IMR-90 (cell line): ENCODE data around the gene LYPD3. TPM values are rescaled to one million over a fixed set of nuclear protein-coding genes. Genes with fewer than 3 reads are reported as not detected.

Source experiments
- ATAC-seq: fragments of 200-7000 bp; cut with Tn5 transposase; 2 replicates; pipeline ENCODE4 v1.9.1; 2020; ENCODE audit warnings: low read depth, mild to moderate bottlenecking, moderate library complexity
- BruUV-seq: library from RNA; stranded (reverse); fragments of 400-500 nt; replicated peaks from 2 replicates; lab custom pipeline; 2021; lab: Mats Ljungman, UMichigan
- CTCF ChIA-PET: fragments of 300-600 bp; formaldehyde crosslinking; extraction: SDS; loops from one replicate; lab custom pipeline; 2021; ENCODE audit warnings: antibody characterized with exemption; lab: Yijun Ruan, JAX
- POLR2A ChIA-PET: fragments of 300-600 bp; sonication (Branson Sonifier 250); formaldehyde crosslinking; loops from one replicate; lab custom pipeline; 2022; ENCODE audit warnings: antibody characterized with exemption; ENCODE audit not compliant: unreplicated experiment; lab: Charles Lee
- DNase-seq: peaks from one replicate; pipeline ENCODE4 v3.0.0; 2013
- H2AFZ ChIP-seq: replicated peaks from 2 replicates; pipeline ENCODE3; 2013; ENCODE audit warnings: low read length, mild to moderate bottlenecking; ENCODE audit not compliant: poor library complexity
- H2AK5ac ChIP-seq: 2 replicates; pipeline ENCODE4 v1.6.1; 2013; ENCODE audit warnings: low read depth, low read length, inconsistent platforms
- H2AK9ac ChIP-seq: replicated peaks from 2 replicates; pipeline ENCODE3; 2013; ENCODE audit warnings: mild to moderate bottlenecking, low read depth, low read length, moderate library complexity; ENCODE audit not compliant: poor library complexity
- H2BK120ac ChIP-seq: 2 replicates; pipeline ENCODE4 v1.6.1; 2013; ENCODE audit warnings: low read depth, low read length, inconsistent platforms
- H2BK15ac ChIP-seq: 3 replicates; pipeline ENCODE4 v1.6.1; 2013; ENCODE audit warnings: low read depth, low read length, inconsistent platforms
- H2BK20ac ChIP-seq: 2 replicates; pipeline ENCODE4 v1.6.1; 2013; ENCODE audit warnings: low read depth, mild to moderate bottlenecking, inconsistent platforms, low read length, moderate library complexity
- H2BK5ac ChIP-seq: 2 replicates; pipeline ENCODE4 v1.6.1; 2013; ENCODE audit warnings: mild to moderate bottlenecking, low read depth, low read length, inconsistent platforms; ENCODE audit not compliant: poor library complexity, severe bottlenecking
- H3K14ac ChIP-seq: replicated peaks from 2 replicates; pipeline ENCODE4 v1.6.1; 2013; ENCODE audit warnings: low read depth, low read length, inconsistent platforms
- H3K18ac ChIP-seq: 2 replicates; pipeline ENCODE4 v1.6.1; 2013; ENCODE audit warnings: low read depth, low read length, control low read depth
- H3K23ac ChIP-seq: 2 replicates; pipeline ENCODE4 v1.6.1; 2013; ENCODE audit warnings: low read depth, low read length, inconsistent platforms
- H3K27ac ChIP-seq: 2 replicates; pipeline ENCODE4 v1.5.1; 2013; ENCODE audit warnings: mild to moderate bottlenecking, control low read depth, low read length; ENCODE audit not compliant: insufficient read depth
- H3K27me3 ChIP-seq: 2 replicates; pipeline ENCODE4 v1.6.1; 2013; ENCODE audit warnings: low read length; ENCODE audit not compliant: control insufficient read depth, insufficient read depth
- H3K36me3 ChIP-seq: 2 replicates; pipeline ENCODE4 v1.6.1; 2013; ENCODE audit warnings: low read length, mixed read lengths; ENCODE audit not compliant: control insufficient read depth, insufficient read depth
- H3K4ac ChIP-seq: 2 replicates; pipeline ENCODE4 v1.6.1; 2013; ENCODE audit warnings: low read depth, low read length, inconsistent platforms
- H3K4me1 ChIP-seq: 2 replicates; pipeline ENCODE4 v1.6.1; 2013; ENCODE audit warnings: low read length, mixed read lengths; ENCODE audit not compliant: control insufficient read depth, insufficient read depth
- H3K4me2 ChIP-seq: 2 replicates; pipeline ENCODE4 v1.6.1; 2013; ENCODE audit warnings: low read depth, mild to moderate bottlenecking, control low read depth, low read length, moderate library complexity
- H3K4me3 ChIP-seq: 2 replicates; pipeline ENCODE4 v1.5.1; 2013; ENCODE audit warnings: low read depth, mild to moderate bottlenecking, control low read depth, low read length, moderate library complexity; ENCODE audit not compliant: insufficient read depth
- H3K56ac ChIP-seq: 2 replicates; pipeline ENCODE4 v1.6.1; 2013; ENCODE audit warnings: low read length, inconsistent platforms; ENCODE audit not compliant: insufficient read depth; ENCODE audit errors: extremely low read depth
- H3K79me1 ChIP-seq, 2 experiments: 2 replicates each; pipeline ENCODE4 v1.6.1; 2013; ENCODE audit warnings: low read length in 2 of 2, inconsistent platforms in 1 of 2, low read depth in 1 of 2
- H3K9ac ChIP-seq: 2 replicates; pipeline ENCODE4 v1.6.1; 2013; ENCODE audit warnings: low read depth, low read length, control low read depth
- H3K9me1 ChIP-seq: 2 replicates; pipeline ENCODE4 v1.6.1; 2013; ENCODE audit warnings: low read length, inconsistent platforms; ENCODE audit not compliant: insufficient read depth
- H3K9me3 ChIP-seq: 2 replicates; pipeline ENCODE4 v1.6.1; 2013; ENCODE audit warnings: low read length; ENCODE audit not compliant: control insufficient read depth, insufficient read depth
- H4K20me1 ChIP-seq: 2 replicates; pipeline ENCODE4 v1.6.1; 2013; ENCODE audit warnings: low read length, inconsistent platforms; ENCODE audit not compliant: insufficient read depth
- H4K5ac ChIP-seq: 2 replicates; pipeline ENCODE4 v1.6.1; 2013; ENCODE audit warnings: mild to moderate bottlenecking, low read depth, low read length, control low read depth
- H4K8ac ChIP-seq, 2 experiments: 2 replicates each; pipeline ENCODE4 v1.6.1; 2013; ENCODE audit warnings: low read depth in 2 of 2, low read length in 2 of 2, control low read depth in 1 of 2, inconsistent platforms in 1 of 2
- H4K91ac ChIP-seq: 2 replicates; pipeline ENCODE4 v1.6.1; 2013; ENCODE audit warnings: low read depth, low read length, inconsistent platforms; ENCODE audit not compliant: insufficient read depth
- POLR2A ChIP-seq: IDR thresholded peaks from 2 replicates; pipeline ENCODE4 v1.6.1; 2012; ENCODE audit warnings: mild to moderate bottlenecking, low read depth, low read length
- RAD21 ChIP-seq: IDR thresholded peaks from 2 replicates; pipeline ENCODE4 v1.6.1; 2012; ENCODE audit warnings: low read length, improper control_type of control experiment
- WGBS, 2 experiments: methylation state at CpG; one replicate each; pipeline versions ENCODE4 v1.1.5 to v1.1.7; 2013; ENCODE audit warnings: missing lambda C conversion rate in 2 of 2; ENCODE audit not compliant: insufficient read length in 1 of 2; ENCODE audit errors: extremely low coverage in 2 of 2; 5-methylcytosine and 5-hydroxymethylcytosine counted together
- dilution Hi-C: fragments of 300-500 bp; cut with HindIII; formaldehyde crosslinking; loops from one replicate; pipeline ENCODE4 v1.14.3; 2018; ENCODE audit warnings: low sequenced_read_pairs; ENCODE audit not compliant: unreplicated experiment
- in situ Hi-C: fragments of 300-500 bp; cut with MboI; formaldehyde crosslinking; loops from 3 replicates; pipeline ENCODE4 v1.14.3; 2019; ENCODE audit warnings: low sequenced_read_pairs, inconsistent platforms, mixed read lengths
- intact Hi-C: fragments of 100-400 bp; cut with micrococcal nuclease; formaldehyde crosslinking; loops from 2 replicates; pipeline ENCODE4 v1.10.0; 2022
- polyA plus RNA-seq, 3 experiments: library from polyadenylated mRNA; depleted of rRNA; stranded (reverse); fragments of >200 nt; gene quantifications; 2 replicates each; pipeline ENCODE4 v1.2.3, GENCODE V29; 2012; ENCODE audit warnings: low replicate concordance in 1 of 3
- total RNA-seq: library from RNA; depleted of rRNA; stranded (reverse); fragments of >200 nt; gene quantifications from 2 replicates; pipeline ENCODE4 v1.2.3, GENCODE V29; 2012
- TF ChIP-seq, protein P1 (sequence below): conservative IDR thresholded peaks from 2 replicates; pipeline ENCODE4 v1.5.1; 2012; ENCODE audit warnings: mild to moderate bottlenecking, low read depth, low read length, improper control_type of control experiment

The LYPD3 gene
- total and polyA plus RNA-seq, 2 of the 4 experiments (the other 2 are of a cell fraction) = 0.18 to 1.1 TPM

DNA sequence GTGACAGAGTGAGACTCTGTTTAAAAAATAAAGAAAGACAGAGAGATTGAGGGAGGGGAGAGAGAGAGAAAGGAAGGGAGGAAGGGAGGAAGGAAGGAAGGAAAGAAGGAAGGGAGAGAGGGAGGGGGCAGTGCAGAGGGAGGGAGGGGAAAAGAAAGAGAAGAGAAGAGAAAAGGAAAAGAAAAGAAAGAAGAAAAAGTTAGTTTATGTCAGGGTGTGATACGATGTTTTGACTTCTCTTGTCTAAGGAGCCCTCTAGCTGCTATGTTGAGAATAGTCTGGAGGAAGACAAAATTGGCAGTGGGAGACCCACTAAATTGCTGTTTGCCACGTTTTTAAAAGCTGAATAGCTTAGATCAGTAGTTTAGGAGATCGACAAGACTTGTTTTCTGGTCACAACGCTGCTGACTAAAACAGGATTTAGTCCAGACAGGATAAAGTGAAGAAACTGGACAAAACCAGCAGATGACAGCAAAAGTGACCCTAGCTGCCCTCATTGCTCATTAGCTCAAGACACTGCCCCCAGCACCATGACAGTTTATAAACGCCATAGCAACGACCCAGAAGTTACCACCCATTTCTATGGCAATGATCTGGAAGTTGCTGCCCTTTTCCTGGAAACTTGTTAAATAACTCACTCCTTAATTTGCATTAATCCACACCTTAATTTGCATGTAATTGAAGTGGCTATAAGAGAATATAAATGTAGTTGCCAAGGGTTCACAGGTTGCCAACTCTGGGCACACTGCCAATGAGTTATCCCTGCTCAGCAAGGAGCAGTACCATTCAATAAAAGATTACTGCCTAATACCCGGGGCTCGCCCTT lies 39.6 kb downstream of the LYPD3 start:
- H4K8ac ChIP-seq = no peak overlapping the region; a peak in 1 of 4 replicates
- ChIA-PET POLR2A (interaction anchor here (0.6 kb wide), 1 partner anchor 776 kb away, joined by 3 read pairs; no protein-coding TSS in a partner anchor), CTCF (interaction anchor here (0.5 to 1.7 kb wide), 8 partner anchors 9 to 329 kb away, joined by 3 to 6 read pairs (median 3); no protein-coding TSS in a partner anchor)
- H3K27ac ChIP-seq = no peak overlapping the region
- no peak overlapping the region for H3K56ac ChIP-seq
- WGBS, 2 experiments = 8% methylated on average over 6 of the region's 8 CpGs; no CpG with 5 or more reads in 1 of the 2 experiments
- H3K4me3 ChIP-seq = no peak overlapping the region
- no peaks in the 10 kb centered on the region for H3K9me3 ChIP-seq
- H3K14ac ChIP-seq = no peak overlapping the region
- H4K5ac ChIP-seq = no peak overlapping the region
- no peak overlapping the region for H3K4ac ChIP-seq
- ATAC-seq (peak; percentile 79), DNase-seq (peak; percentile 18)
- no peaks in the 10 kb centered on the region for H4K20me1 ChIP-seq
- H2BK15ac ChIP-seq = no peak overlapping the region
- no peak overlapping the region for H2BK120ac ChIP-seq
- H2BK20ac ChIP-seq = no peak overlapping the region
- peaks cover 5% of the 10 kb centered on the region for H3K27me3 ChIP-seq
- no peaks in the 10 kb centered on the region for H3K9me1 ChIP-seq
- H2AK5ac ChIP-seq = no peak overlapping the region
- no peak overlapping the region for H2AFZ ChIP-seq
- H3K23ac ChIP-seq = no peak overlapping the region
- no peak overlapping the region for H3K18ac ChIP-seq
- no peak overlapping the region for H2AK9ac ChIP-seq
- BruUV-seq = no TSS peak
- no peak overlapping the region for H2BK5ac ChIP-seq
- H3K79me1 ChIP-seq = no peaks in the 10 kb centered on the region
- H3K4me2 ChIP-seq = no peak overlapping the region
- intact Hi-C loops = loop anchor here (2.0 to 10.0 kb wide), 2 partner anchors 151 to 321 kb away; no protein-coding TSS in a partner anchor
- no peak overlapping the region for H3K9ac ChIP-seq
- H4K91ac ChIP-seq = no peak overlapping the region
- no peaks in the 10 kb centered on the region for H3K4me1 ChIP-seq
- dilution Hi-C loops = no loop called here
- TF ChIP-seq POLR2A (no peak), RAD21 (peak; percentile 42)
- TF ChIP-seq, protein P1, sequence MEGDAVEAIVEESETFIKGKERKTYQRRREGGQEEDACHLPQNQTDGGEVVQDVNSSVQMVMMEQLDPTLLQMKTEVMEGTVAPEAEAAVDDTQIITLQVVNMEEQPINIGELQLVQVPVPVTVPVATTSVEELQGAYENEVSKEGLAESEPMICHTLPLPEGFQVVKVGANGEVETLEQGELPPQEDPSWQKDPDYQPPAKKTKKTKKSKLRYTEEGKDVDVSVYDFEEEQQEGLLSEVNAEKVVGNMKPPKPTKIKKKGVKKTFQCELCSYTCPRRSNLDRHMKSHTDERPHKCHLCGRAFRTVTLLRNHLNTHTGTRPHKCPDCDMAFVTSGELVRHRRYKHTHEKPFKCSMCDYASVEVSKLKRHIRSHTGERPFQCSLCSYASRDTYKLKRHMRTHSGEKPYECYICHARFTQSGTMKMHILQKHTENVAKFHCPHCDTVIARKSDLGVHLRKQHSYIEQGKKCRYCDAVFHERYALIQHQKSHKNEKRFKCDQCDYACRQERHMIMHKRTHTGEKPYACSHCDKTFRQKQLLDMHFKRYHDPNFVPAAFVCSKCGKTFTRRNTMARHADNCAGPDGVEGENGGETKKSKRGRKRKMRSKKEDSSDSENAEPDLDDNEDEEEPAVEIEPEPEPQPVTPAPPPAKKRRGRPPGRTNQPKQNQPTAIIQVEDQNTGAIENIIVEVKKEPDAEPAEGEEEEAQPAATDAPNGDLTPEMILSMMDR = peak; percentile 51
- in situ Hi-C loops = loop anchor here (10.0 kb wide), 1 partner anchor 321 kb away; no protein-coding TSS in a partner anchor
- no peaks in the 10 kb centered on the region for H3K36me3 ChIP-seq
